ENCODE data around the gene IKBIP. TPM values are rescaled to one million over a fixed set of nuclear protein-coding genes. Genes with fewer than 3 reads are reported as not detected.
A peak's percentile ranks its signal among the peaks of the same experiment; 100 is the strongest.
"Not testable (repeated sequence)": the region's sequence is repeated elsewhere in the genome, so short reads cannot be mapped to it uniquely, and the experiment has no call there.

IKBIP gene, protein sequence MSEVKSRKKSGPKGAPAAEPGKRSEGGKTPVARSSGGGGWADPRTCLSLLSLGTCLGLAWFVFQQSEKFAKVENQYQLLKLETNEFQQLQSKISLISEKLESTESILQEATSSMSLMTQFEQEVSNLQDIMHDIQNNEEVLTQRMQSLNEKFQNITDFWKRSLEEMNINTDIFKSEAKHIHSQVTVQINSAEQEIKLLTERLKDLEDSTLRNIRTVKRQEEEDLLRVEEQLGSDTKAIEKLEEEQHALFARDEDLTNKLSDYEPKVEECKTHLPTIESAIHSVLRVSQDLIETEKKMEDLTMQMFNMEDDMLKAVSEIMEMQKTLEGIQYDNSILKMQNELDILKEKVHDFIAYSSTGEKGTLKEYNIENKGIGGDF
- 22.6 TPM for total RNA-seq
- long read RNA-seq, transcript IKBIP-201 (3 exons, 3,189 nt): major isoform, 9 of 15 reads
- long read RNA-seq, partial matches to known transcripts: 0 of 15 reads
- long read RNA-seq, other reads (novel, unspliced or antisense): 3 of 15 reads

- DNase-seq (ENCODE audit: low spot score): peak; percentile 99
Measured at GRCh38 chr12:98644712-98645571, at the start of gene IKBIP, which contains the start of gene APAF1. Gene IKBIP (minus strand): TSS chr12:98644788. CDS start chr12:98644701, 87 bp downstream. Gene APAF1 (plus strand): TSS chr12:98645290. CDS start chr12:98648360, 3,070 bp downstream.

- no peak for DNase-seq (ENCODE audit: low spot score)
Measured at GRCh38 chr12:98691351-98691750, 46.8 kb upstream of the IKBIP start.

- DNase-seq (ENCODE audit: low spot score): no peak
Measured at GRCh38 chr12:98686603-98687002, 42.0 kb upstream of the IKBIP start.

- no peak for DNase-seq (ENCODE audit: low spot score)
Measured at GRCh38 chr12:98684199-98684598, 39.6 kb upstream of the IKBIP start.

DNA sequence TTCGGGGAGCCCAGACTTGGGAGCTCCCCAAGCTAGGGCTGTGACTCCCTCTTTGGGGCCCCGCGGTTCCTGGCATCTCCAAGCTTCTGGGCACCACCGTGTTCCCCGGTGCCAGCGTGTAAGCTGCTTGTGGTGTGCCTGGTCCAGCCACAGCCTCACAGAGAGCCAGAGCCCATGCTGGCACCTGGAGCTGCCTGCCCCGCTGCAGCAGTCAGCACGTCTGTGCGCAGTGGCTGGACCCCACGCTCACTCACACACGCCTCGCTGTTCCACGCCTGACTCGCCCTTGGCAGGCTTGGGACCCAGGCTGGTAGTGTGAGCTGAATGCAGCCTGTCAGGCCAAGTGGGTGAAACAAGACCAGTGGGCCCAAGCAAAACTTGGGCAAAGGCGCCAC, 35.0 kb upstream of the IKBIP start:
- no peak for DNase-seq (ENCODE audit: low spot score)

DNA sequence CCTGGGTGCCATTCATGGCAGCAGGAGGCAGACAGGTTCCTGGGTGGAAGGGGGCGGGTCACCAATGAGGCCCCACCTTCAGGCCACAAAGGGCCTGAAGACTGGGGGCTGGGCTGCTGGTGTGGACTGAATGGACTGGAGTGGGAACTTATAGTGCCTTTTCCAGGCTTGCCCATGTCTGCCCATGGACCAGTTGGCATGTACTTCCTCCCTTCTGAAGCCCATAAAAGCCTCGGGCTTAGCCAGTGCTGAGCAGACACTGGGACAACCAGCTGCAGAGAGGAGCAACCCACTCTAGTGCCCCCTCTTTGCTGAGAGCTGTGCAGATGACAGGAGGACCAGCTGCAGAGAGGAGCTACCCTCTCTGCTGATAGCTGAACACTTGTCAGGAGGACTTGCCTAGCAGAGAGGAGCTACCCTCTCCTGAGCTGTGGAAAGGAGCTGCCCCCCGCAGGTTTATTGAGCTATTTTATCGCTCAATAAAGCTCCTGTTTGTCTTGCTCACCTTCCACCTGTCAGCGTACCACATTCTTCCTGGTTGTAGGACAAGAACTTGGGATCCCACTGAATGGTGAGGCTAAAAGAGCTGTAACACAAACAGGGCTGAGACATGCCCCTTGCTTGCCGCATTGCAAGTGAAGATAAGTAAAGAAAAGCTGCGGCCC, 34.5 kb upstream of the IKBIP start:
- DNase-seq (ENCODE audit: low spot score): no peak

DNA sequence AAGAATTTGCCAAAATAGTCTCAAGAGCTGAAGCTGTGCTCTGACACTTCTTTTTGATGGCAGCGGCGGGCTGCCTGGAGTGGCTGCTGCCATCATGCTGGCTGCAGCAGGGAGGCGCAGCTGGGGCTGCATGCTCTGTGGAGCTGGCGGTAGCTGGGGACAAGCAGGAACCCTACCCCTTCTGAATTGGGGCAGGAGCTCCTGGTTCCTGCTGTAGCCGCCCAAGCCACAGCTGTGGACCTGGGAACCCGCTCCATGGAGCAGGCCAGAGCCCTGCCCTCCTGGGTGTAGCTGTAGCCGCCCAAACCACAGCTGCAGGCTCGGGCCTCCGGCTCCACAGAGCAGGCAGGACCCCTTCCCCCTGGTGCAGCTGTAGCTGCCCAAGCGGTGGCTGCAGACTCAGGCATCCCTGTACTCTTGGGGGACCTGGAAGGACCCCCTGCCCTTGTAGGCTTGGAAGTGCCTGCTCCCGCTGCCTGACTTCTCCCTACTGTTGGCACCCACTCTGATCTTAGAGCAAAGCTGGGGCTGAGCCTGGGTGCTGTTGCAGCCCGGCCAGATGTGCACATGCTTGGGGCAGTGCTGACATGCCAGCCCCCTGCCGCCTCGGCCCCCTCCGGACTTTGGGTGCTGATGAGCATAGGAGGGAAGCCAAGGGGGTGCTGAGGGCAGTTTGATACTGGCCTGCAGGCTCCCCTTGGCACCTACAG, 33.8 kb upstream of the IKBIP start:
- no peak for DNase-seq (ENCODE audit: low spot score)

DNA sequence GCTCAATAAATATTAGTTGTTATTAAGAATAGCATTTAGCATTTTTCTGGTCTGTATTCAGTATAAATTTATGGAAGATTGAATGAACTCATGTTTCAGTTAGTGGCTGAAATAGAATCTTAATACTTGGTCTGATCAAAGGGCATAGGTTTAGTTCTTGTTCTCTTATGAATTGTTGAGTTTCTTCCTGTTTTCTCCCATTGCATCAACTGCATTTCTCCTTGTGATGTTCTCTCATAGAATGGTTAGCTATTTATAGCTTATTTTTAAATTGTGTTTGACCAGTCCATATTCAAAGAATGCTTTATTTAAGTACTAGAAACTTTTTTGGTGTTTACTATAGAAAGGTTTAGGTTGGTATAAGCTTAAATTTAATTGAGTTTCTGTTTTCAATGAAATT, 30.3 kb upstream of the IKBIP start:
- DNase-seq (ENCODE audit: low spot score): no peak

DNA sequence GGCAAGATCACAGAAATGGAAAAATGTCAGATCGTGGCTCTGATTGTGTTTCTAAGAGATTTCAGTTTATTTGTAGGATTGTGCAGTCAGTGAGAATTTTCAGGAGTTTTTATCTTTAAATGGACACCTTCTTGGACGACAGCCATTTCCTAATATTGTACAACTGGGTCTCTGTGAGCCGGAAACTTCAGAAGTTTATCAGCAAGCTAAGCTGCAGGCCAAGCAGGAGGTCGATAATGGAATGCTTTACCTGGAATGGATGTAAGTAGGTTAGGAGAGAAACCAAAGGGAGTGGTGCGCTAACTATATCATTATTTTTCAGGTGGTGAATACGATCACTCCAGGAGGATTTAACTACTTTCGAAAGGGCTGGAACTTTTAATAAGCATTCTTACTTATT, 26.9 kb upstream of the IKBIP start:
- DNase-seq (ENCODE audit: low spot score): no peak

DNA sequence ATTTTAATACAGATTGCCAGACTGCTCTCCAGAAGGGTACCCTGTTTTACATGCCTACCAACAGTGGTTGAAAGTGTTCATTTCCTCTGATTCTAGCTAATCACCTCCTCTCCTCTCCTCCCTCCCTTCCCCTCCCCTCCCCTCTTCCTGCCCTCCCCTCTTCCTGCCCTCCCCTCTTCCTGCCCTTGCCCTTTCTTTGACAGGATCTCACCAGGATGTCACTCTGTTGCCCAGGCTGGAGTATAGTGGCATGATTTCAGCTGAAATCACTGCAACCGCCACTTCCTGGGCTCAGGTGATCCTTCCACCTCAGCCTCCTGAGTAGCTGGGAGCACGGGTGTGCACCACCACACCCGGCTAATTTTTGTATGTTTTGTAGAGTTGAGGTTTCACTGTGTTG, 25.2 kb upstream of the IKBIP start:
- DNase-seq (ENCODE audit: low spot score): no peak

DNA sequence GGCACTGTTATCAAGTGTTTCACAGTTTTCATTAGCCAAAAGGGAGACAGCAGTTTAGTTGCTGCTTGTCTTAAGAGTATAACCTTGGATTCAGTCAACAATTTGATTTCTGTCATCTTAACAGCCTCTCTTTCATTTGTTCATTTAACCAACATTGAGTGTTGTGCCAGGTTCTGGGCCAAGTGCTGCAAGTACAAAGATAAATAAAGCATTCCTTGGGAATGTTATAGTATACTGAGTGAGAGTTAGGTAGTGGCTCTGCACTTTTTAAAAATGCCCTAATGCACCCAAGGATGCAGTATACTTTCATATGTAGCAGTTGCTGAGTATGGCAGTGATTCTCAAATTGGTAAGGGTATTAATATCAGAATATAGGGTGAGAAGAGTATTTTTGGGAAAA, 15.9 kb upstream of the IKBIP start:
- DNase-seq (ENCODE audit: low spot score): no peak

DNA sequence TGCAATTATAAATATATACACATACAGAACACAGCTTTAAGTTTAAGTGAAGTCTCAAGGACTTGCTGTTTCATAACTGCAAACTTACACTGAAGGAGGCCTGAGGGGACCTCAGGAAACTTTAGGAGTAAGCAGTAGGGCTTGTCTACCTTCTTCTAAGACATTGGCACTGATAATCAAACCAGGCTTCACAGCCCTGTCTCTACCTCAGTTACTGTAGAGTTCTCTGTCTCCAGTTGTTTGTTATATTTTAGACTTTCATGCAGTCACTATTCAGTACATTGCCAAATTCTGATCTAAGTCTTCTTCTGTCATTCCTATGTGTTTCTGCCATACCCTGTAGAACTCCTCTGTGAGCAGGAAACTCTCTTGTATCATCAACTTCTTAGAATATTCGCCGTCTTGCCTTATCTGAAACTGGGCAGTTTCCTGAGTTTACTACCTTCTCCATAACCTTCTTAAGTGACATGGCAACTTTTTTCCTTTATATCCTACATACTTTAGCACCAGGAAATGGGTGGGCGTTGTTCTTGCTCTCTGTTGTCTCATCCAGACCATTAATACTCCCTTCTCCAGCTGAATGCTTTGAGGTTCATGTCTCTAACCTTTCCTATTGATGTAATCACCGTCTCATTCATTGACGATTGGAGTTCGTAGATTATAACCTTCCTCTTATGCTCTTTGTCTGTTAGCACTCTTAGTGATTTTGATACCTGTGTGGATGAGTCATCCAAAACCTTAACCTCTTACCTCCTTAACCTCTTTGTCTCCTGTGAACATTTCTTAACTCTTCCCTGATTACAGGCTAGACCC, 11.9 kb upstream of the IKBIP start:
- DNase-seq (ENCODE audit: low spot score): no peak

DNA sequence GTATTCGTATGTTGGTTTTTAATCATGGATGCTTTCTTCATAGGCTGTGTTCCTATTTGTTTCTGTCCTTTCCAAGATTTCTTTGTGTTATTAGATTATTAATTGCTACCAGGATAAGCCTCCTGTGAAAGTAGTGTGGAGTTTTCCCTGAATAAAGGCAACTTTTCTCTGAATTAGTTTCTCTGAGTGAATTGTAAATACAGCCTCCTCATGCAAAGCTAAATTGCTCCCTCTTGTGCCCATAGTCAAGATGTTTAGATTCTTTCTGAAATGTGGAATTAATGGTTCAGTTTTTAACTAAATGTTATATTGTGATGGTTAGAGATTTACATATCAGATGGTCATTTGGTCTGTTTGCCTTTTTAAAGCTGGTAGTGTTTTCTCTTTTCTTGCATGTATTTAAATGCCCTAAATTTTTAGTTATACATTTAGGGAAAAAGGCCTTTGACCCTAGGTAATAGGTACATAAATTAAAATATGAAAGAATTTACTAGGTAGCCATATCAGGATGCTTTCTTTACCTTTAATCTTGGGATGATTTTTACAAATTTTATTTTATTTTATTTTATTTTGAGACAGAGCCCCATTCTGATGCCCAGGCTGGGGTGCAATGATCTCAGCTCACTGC, 9.4 kb upstream of the IKBIP start:
- no peak for DNase-seq (ENCODE audit: low spot score)

- no peak for DNase-seq (ENCODE audit: low spot score)
Measured at GRCh38 chr12:98651328-98651727, 6.7 kb upstream of the IKBIP start.

DNA sequence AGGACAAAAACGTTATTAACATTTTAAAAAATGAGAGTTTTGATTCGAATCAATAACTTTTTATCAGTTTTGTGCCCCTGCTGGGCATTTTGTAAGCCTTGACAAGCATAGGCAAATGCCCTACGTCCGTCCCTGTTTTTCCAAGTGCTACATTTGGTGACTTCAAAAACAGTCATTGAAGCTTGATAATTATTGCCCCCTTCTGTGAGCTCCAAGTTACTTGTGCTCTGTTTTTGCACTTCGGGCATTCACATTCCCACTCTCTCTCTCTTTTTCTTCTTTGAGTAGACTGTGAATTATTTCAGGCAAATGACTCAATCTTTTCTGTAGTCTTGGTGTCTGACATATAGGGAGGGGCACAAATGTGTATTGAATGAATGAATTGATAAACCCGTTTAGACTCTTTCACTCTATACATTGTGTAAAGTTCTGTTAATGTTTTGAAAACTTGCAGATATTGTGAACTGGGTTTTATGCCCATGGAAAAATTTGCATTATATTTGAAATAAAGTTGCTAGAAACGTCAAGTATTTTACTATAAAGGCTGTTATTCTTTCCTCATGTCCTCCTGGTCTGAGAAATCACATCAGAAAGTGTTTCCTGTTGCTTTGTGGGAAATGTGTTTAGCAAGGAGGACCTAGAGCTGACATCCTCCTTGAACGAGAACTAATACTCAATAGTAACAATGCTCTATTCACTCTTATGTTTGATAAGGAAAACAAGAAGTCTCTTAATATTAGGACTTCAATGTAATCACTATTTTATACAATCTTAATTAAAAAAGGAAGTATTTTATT, 1.9 kb upstream of the IKBIP start:
- DNase-seq (ENCODE audit: low spot score): no peak

GRCh38 chr12:98645572-98646067, 1.0 kb upstream of the IKBIP start:
- DNase-seq (ENCODE audit: low spot score): no peak

GRCh38 chr12:98644433-98644711, 216 bp downstream of the IKBIP start:
- no peak for DNase-seq (ENCODE audit: low spot score)

DNA sequence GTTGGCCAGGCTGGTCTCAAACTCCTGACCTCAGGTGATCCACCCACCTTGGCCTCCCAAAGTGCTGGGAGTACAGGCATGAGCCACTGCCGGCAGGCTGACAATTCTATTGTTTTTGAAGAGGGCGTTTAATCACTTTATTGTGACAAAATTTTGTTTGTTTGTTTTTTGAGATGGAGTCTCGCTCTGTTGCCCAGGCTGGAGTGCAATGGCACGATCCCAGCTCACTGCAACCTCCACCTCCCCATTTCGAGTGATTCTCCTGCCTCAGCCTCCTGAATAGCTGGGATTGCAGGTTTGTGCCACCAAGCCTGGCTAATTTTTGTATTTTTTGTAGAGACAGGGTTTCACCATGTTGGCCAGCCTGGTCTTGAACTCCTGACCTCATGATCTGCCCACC, 1.8 kb downstream of the IKBIP start:
- DNase-seq (ENCODE audit: low spot score): not testable (repeated sequence)

DNA sequence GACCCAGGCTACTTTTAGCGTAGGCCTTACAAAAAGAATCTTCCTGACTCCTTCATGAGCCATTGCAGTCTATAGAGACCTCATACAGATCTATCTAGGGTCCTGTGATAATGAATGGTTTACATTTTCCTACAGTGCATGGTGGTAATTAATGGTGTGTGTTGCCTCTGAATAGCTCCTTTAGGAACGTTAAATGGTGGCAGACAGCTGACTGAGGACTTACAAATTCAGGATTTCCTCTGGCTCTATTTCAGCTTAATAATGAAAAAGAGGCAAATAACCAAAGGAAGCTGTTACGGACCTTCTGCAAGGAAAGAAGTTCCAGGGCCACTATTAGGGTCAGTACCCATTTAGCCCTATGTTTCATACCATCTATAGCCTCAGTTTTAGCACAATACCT, 5.1 kb downstream of the IKBIP start:
- DNase-seq (ENCODE audit: low spot score): no peak

Measured in mesenteric fat pad (tissue), 1 donor.